DOHH2 (cell line): ENCODE measurements around the gene TNNT1.

Experiments used
- H3F3A ChIP-seq: fragments of 200-600 bp; sonication (generic), shearing (Covaris generic); 2 replicates; pipeline ENCODE4 v1.6.0; 2016; ENCODE audit warnings: antibody characterized with exemption, mild to moderate bottlenecking; ENCODE audit not compliant: control insufficient read depth, insufficient read depth
- H3K27ac ChIP-seq: fragments of 200-600 bp; sonication (generic); 2 replicates; pipeline ENCODE4 v1.5.1; 2014; ENCODE audit warnings: low read depth, mild to moderate bottlenecking, low read length, moderate library complexity
- H3K27me3 ChIP-seq: fragments of 200-600 bp; sonication (generic); 2 replicates; pipeline ENCODE4 v1.6.1; 2014; ENCODE audit warnings: mild to moderate bottlenecking, low read length, mixed read lengths; ENCODE audit not compliant: control insufficient read depth
- H3K36me3 ChIP-seq: fragments of 200-600 bp; sonication (generic); 2 replicates; pipeline ENCODE4 v1.6.1; 2014; ENCODE audit warnings: mild to moderate bottlenecking, low read length, moderate library complexity, mixed read lengths; ENCODE audit not compliant: control insufficient read depth
- H3K4me1 ChIP-seq: fragments of 200-600 bp; sonication (generic); 2 replicates; pipeline ENCODE4 v1.6.1; 2014; ENCODE audit warnings: mild to moderate bottlenecking, low read length, mixed read lengths; ENCODE audit not compliant: control insufficient read depth
- H3K4me2 ChIP-seq: fragments of 200-600 bp; sonication (generic); 2 replicates; pipeline ENCODE4 v1.6.0; 2014; ENCODE audit warnings: mild to moderate bottlenecking, low read length, moderate library complexity
- H3K4me3 ChIP-seq: fragments of 200-600 bp; sonication (generic); 2 replicates; pipeline ENCODE4 v1.5.1; 2014; ENCODE audit warnings: mild to moderate bottlenecking, low read length, mixed read lengths
- H3K79me2 ChIP-seq: fragments of 200-600 bp; sonication (generic); 2 replicates; pipeline ENCODE4 v1.6.1; 2014; ENCODE audit warnings: mild to moderate bottlenecking, low read length, mixed read lengths; ENCODE audit not compliant: control insufficient read depth
- H3K9me2 ChIP-seq: fragments of 200-600 bp; sonication (generic); replicated peaks from 2 replicates; pipeline ENCODE4 v1.6.1; 2014; ENCODE audit warnings: mild to moderate bottlenecking, low read length, mixed read lengths; ENCODE audit not compliant: control insufficient read depth
- H3K9me3 ChIP-seq: fragments of 200-600 bp; sonication (generic); 2 replicates; pipeline ENCODE4 v1.6.1; 2014; ENCODE audit warnings: antibody characterized with exemption, low read length, mixed read lengths; ENCODE audit not compliant: control insufficient read depth, insufficient read depth
- H4K20me1 ChIP-seq: fragments of 200-600 bp; sonication (generic); 2 replicates; pipeline ENCODE4 v1.6.0; 2014; ENCODE audit warnings: low read depth, mild to moderate bottlenecking, antibody characterized with exemption, low read length, moderate library complexity; ENCODE audit not compliant: control insufficient read depth, insufficient read depth
- CTCF ChIP-seq: fragments of 200-600 bp; sonication (generic); IDR thresholded peaks from one replicate; pipeline ENCODE4 v1.5.1; 2014; ENCODE audit warnings: antibody characterized with exemption, mild to moderate bottlenecking, low read depth, low read length; ENCODE audit not compliant: poor library complexity, severe bottlenecking
- EZH2phosphoT487 ChIP-seq: fragments of 200-600 bp; sonication (generic); IDR thresholded peaks from 2 replicates; pipeline ENCODE4 v1.6.1; 2017; ENCODE audit warnings: borderline replicate concordance, mild to moderate bottlenecking, antibody characterized with exemption, low read length, moderate library complexity, mixed read lengths

The TNNT1 gene

GRCh38 chr19:55171440-55171839 is 22.4 kb upstream of the TNNT1 start:
- Histone ChIP-seq H3F3A (no peaks in the 10 kb centered on the region), H3K27me3 (peaks cover 14% of the 10 kb centered on the region), H3K4me3 (no peak overlapping the region)

GRCh38 chr19:55169136-55169535 is 20.1 kb upstream of the TNNT1 start:
- no peak overlapping the region for H3K27ac ChIP-seq
- peaks cover 4% of the 10 kb centered on the region; the same call in 1 of the 2 replicates for H3K9me3 ChIP-seq
- peaks cover 22% of the 10 kb centered on the region for H3K4me1 ChIP-seq
- TF ChIP-seq EZH2phosphoT487 (no peak), CTCF (no peak)
- no peaks in the 10 kb centered on the region for H3F3A ChIP-seq
- H3K36me3 ChIP-seq = no peaks in the 10 kb centered on the region
- H3K9me2 ChIP-seq = no peaks in the 10 kb centered on the region
- H4K20me1 ChIP-seq = no peaks in the 10 kb centered on the region
- peaks cover 14% of the 10 kb centered on the region for H3K27me3 ChIP-seq
- H3K79me2 ChIP-seq = no peaks in the 10 kb centered on the region
- H3K4me2 ChIP-seq = no peak overlapping the region
- H3K4me3 ChIP-seq = no peak overlapping the region

More at GRCh38 chr19:55171440-55171839, 22.4 kb upstream of the TNNT1 start:
- no peaks in the 10 kb centered on the region for H3K79me2 ChIP-seq
- H3K4me2 ChIP-seq = no peak overlapping the region
- H3K9me2 ChIP-seq = no peaks in the 10 kb centered on the region
- no peaks in the 10 kb centered on the region for H3K36me3 ChIP-seq
- no peaks in the 10 kb centered on the region for H4K20me1 ChIP-seq
- H3K4me1 ChIP-seq = peaks cover 27% of the 10 kb centered on the region
- no peak for TF ChIP-seq EZH2phosphoT487
- no peak for TF ChIP-seq CTCF
- H3K9me3 ChIP-seq = peaks cover 21% of the 10 kb centered on the region; the same call in 1 of the 2 replicates
- H3K27ac ChIP-seq = no peak overlapping the region

- no peak for TF ChIP-seq EZH2phosphoT487
- no peak for TF ChIP-seq CTCF
- Histone ChIP-seq H3K9me2 (no peaks in the 10 kb centered on the region), H3K4me3 (peak within 1 kb of the TSS; percentile 31), H4K20me1 (no peaks in the 10 kb centered on the region), H3K27ac (no peak within 1 kb of the TSS), H3K27me3 (no peaks in the 10 kb centered on the region), H3F3A (no peaks in the 10 kb centered on the region), H3K79me2 (no peaks in the 10 kb centered on the region), H3K36me3 (no peaks in the 10 kb centered on the region), H3K4me1 (peaks cover 13% of the 10 kb centered on the region), H3K4me2 (peak within 1 kb of the TSS; percentile 51), H3K9me3 (peaks cover 4% of the 10 kb centered on the region; the same call in 1 of the 2 replicates)
Observed at GRCh38 chr19:55166530-55167268, 17.7 kb upstream of the TNNT1 start, which contains the start of gene DNAAF3. Gene DNAAF3 (minus strand): TSS chr19:55166613. CDS start chr19:55166413, 200 bp downstream.
